ENCODE results near the gene P2RX3.
"Not testable (repeated sequence)": the region's sequence is repeated elsewhere in the genome, so short reads cannot be mapped to it uniquely, and the experiment has no call there.

Gene P2RX3

GRCh38 chr11:57338142-57338541 is at the start of gene P2RX3:
TSS of gene P2RX3 (plus strand) at chr11:57338352. CDS start at chr11:57338551, 199 bp downstream.
- DNase-seq = peak; percentile 74

GRCh38 chr11:57288771-57289579 is 49.2 kb upstream of the P2RX3 start:
- peak; percentile 76 for DNase-seq

- DNase-seq = no peak
Observed at GRCh38 chr11:57290288-57290687, 47.9 kb upstream of the P2RX3 start.

GRCh38 chr11:57294225-57295131 is 43.7 kb upstream of the P2RX3 start:
- DNase-seq = peak; percentile 56

GRCh38 chr11:57296205-57296604 is 41.9 kb upstream of the P2RX3 start:
- DNase-seq = not testable (repeated sequence)

- no peak for DNase-seq
Observed at GRCh38 chr11:57297221-57297620, 40.9 kb upstream of the P2RX3 start.

- no peak for DNase-seq
Observed at GRCh38 chr11:57299150-57299737, 38.9 kb upstream of the P2RX3 start.

GRCh38 chr11:57300785-57301184 is 37.4 kb upstream of the P2RX3 start:
- no peak for DNase-seq

GRCh38 chr11:57301711-57302423 is 36.3 kb upstream of the P2RX3 start:
- no peak for DNase-seq

- no peak for DNase-seq
Observed at GRCh38 chr11:57302489-57302888, 35.7 kb upstream of the P2RX3 start.

GRCh38 chr11:57303280-57303989 is 34.7 kb upstream of the P2RX3 start:
- DNase-seq = no peak

GRCh38 chr11:57303990-57304579 is 34.1 kb upstream of the P2RX3 start:
- DNase-seq = no peak

- no peak for DNase-seq
Observed at GRCh38 chr11:57305523-57305922, 32.6 kb upstream of the P2RX3 start.

- no peak for DNase-seq
Observed at GRCh38 chr11:57306161-57306876, 31.8 kb upstream of the P2RX3 start.

- DNase-seq = no peak
Observed at GRCh38 chr11:57306940-57307565, 31.1 kb upstream of the P2RX3 start.

- no peak for DNase-seq
Observed at GRCh38 chr11:57307666-57308270, 30.4 kb upstream of the P2RX3 start.

- DNase-seq = no peak
Observed at GRCh38 chr11:57308426-57309060, 29.6 kb upstream of the P2RX3 start.

GRCh38 chr11:57309106-57310059 is 28.8 kb upstream of the P2RX3 start:
- no peak for DNase-seq
